HEK293 (cell line): Measurements from ENCODE around the gene CLCN2.

Experiments
- CTCF ChIA-PET: fragments of 350-600 bp; formaldehyde crosslinking; extraction: SDS; loops from one replicate; lab custom pipeline; 2021; ENCODE audit warnings: antibody characterized with exemption; lab: Yijun Ruan, JAX
- POLR2A ChIA-PET: fragments of 300-600 bp; formaldehyde crosslinking; extraction: SDS; loops from one replicate; lab custom pipeline; 2020; ENCODE audit warnings: antibody characterized with exemption, inconsistent platforms; lab: Yijun Ruan, JAX
- H3K27ac ChIP-seq: fragments of 200-500 bp; sonication (Bioruptor generic); 2 replicates; pipeline ENCODE4 v1.5.1; 2014; ENCODE audit warnings: low read depth, low read length, control low read depth, inconsistent platforms; ENCODE audit errors: extremely low read depth
- H3K36me3 ChIP-seq, 2 experiments: fragments of 200-500 bp in 1 of 2; sonication (Bioruptor generic) in 1 of 2; 1 replicate in 1 of 2; 2 replicates in 1 of 2; pipeline ENCODE4 v1.5.1; 2014 to 2017; ENCODE audit warnings: inconsistent platforms in 2 of 2, low read length in 2 of 2; ENCODE audit not compliant: control insufficient read depth in 2 of 2, insufficient read depth in 1 of 2
- H3K4me1 ChIP-seq: fragments of 200-500 bp; sonication (Bioruptor generic); 2 replicates; pipeline ENCODE4 v1.5.1; 2014; ENCODE audit warnings: mild to moderate bottlenecking, low read length, inconsistent platforms; ENCODE audit not compliant: control insufficient read depth, insufficient read depth
- H3K4me3 ChIP-seq: 2 replicates; pipeline ENCODE4 v1.5.1; 2011; ENCODE audit warnings: low read depth, mild to moderate bottlenecking, control low read depth, low read length, moderate library complexity
- H3K9me3 ChIP-seq: fragments of 200-500 bp; sonication (Bioruptor generic); 2 replicates; pipeline ENCODE4 v1.5.1; 2014; ENCODE audit warnings: low read depth, low read length, inconsistent platforms; ENCODE audit not compliant: control insufficient read depth, insufficient read depth
- HOXC10 ChIP-seq: sonication (generic); formaldehyde crosslinking; IDR thresholded peaks from 2 replicates; pipeline ENCODE4 v1.8.1; 2023; ENCODE audit warnings: mild to moderate bottlenecking, missing genetic modification reagents
- OSR2 ChIP-seq: fragments of 450-650 bp; formaldehyde crosslinking; IDR thresholded peaks from 2 replicates; pipeline ENCODE4 v1.5.1; 2016; ENCODE audit warnings: missing biosample characterization, missing genetic modification characterization
- SCRT2 ChIP-seq: fragments of 450-650 bp; formaldehyde crosslinking; IDR thresholded peaks from 2 replicates; pipeline ENCODE4 v1.5.1; 2016; ENCODE audit warnings: missing biosample characterization, missing genetic modification characterization
- ZBTB21 ChIP-seq: fragments of 450-650 bp; formaldehyde crosslinking; IDR thresholded peaks from 2 replicates; pipeline ENCODE4 v1.5.1; 2017; ENCODE audit warnings: missing biosample characterization, missing genetic modification characterization
- ZBTB8A ChIP-seq: fragments of 450-650 bp; formaldehyde crosslinking; IDR thresholded peaks from 2 replicates; pipeline ENCODE4 v1.5.1; 2016; ENCODE audit warnings: missing biosample characterization, missing genetic modification characterization
- ZEB2 ChIP-seq: fragments of 450-650 bp; formaldehyde crosslinking; IDR thresholded peaks from 2 replicates; pipeline ENCODE4 v1.5.1; 2016; ENCODE audit warnings: missing biosample characterization, missing genetic modification characterization
- ZNF132 ChIP-seq: fragments of 450-650 bp; formaldehyde crosslinking; IDR thresholded peaks from 2 replicates; pipeline ENCODE4 v1.5.1; 2017; ENCODE audit warnings: missing biosample characterization, missing genetic modification characterization, borderline replicate concordance
- ZNF16 ChIP-seq: fragments of 450-650 bp; formaldehyde crosslinking; IDR thresholded peaks from 2 replicates; pipeline ENCODE4 v1.5.1; 2016; ENCODE audit warnings: low read depth, missing biosample characterization, missing genetic modification characterization
- ZNF174 ChIP-seq: fragments of 450-650 bp; formaldehyde crosslinking; IDR thresholded peaks from 2 replicates; pipeline ENCODE4 v1.5.0; 2017; ENCODE audit warnings: missing biosample characterization, mild to moderate bottlenecking, missing genetic modification characterization
- ZNF19 ChIP-seq: fragments of 450-650 bp; formaldehyde crosslinking; IDR thresholded peaks from 2 replicates; pipeline ENCODE4; 2016; ENCODE audit warnings: missing biosample characterization, missing genetic modification characterization, low read depth
- ZNF211 ChIP-seq: fragments of 450-650 bp; formaldehyde crosslinking; IDR thresholded peaks from 2 replicates; pipeline ENCODE4 v1.5.1; 2016; ENCODE audit warnings: low read depth, missing biosample characterization, missing genetic modification characterization
- ZNF24 ChIP-seq: fragments of 450-650 bp; formaldehyde crosslinking; IDR thresholded peaks from 2 replicates; pipeline ENCODE4 v1.5.1; 2016; ENCODE audit warnings: missing biosample characterization, missing genetic modification characterization
- ZNF433 ChIP-seq: fragments of 450-650 bp; formaldehyde crosslinking; IDR thresholded peaks from 2 replicates; pipeline ENCODE4 v1.5.1; 2016; ENCODE audit warnings: missing biosample characterization, missing genetic modification characterization, low read depth
- ZNF629 ChIP-seq: fragments of 450-650 bp; formaldehyde crosslinking; IDR thresholded peaks from 2 replicates; pipeline ENCODE4 v1.5.1; 2017; ENCODE audit warnings: missing biosample characterization, missing genetic modification characterization
- ZNF777 ChIP-seq: fragments of 450-650 bp; formaldehyde crosslinking; IDR thresholded peaks from 2 replicates; pipeline ENCODE4 v1.5.1; 2017; ENCODE audit warnings: missing biosample characterization, missing genetic modification characterization, borderline replicate concordance
- TF ChIP-seq, protein P1 (sequence below): fragments of 450-650 bp; formaldehyde crosslinking; IDR thresholded peaks from 2 replicates; pipeline ENCODE4 v1.5.1; 2016; ENCODE audit warnings: missing biosample characterization, missing genetic modification characterization, borderline replicate concordance
- TF ChIP-seq, protein P2 (sequence below): fragments of 450-650 bp; formaldehyde crosslinking; IDR thresholded peaks from 2 replicates; pipeline ENCODE4 v1.5.1; 2017; ENCODE audit warnings: missing biosample characterization, missing genetic modification characterization
- TF ChIP-seq, protein P3 (sequence below): fragments of 450-650 bp; formaldehyde crosslinking; IDR thresholded peaks from 2 replicates; pipeline ENCODE4 v1.5.1; 2016; ENCODE audit warnings: missing biosample characterization, missing genetic modification characterization, borderline replicate concordance
- TF ChIP-seq, protein P4 (sequence below): fragments of 450-650 bp; formaldehyde crosslinking; IDR thresholded peaks from 2 replicates; pipeline ENCODE4 v1.5.1; 2016; ENCODE audit warnings: missing biosample characterization, missing genetic modification characterization, low read depth
- TF ChIP-seq, protein P5 (sequence below): fragments of 450-650 bp; formaldehyde crosslinking; IDR thresholded peaks from 2 replicates; pipeline ENCODE4 v1.5.1; 2016; ENCODE audit warnings: missing biosample characterization, missing genetic modification characterization
- TF ChIP-seq, protein P6 (sequence below): fragments of 450-650 bp; formaldehyde crosslinking; IDR thresholded peaks from 2 replicates; pipeline ENCODE4 v1.5.1; 2016; ENCODE audit warnings: missing biosample characterization, missing genetic modification characterization
- TF ChIP-seq, protein P7 (sequence below): fragments of 450-650 bp; formaldehyde crosslinking; IDR thresholded peaks from 2 replicates; pipeline ENCODE4; 2016; ENCODE audit warnings: missing biosample characterization, missing genetic modification characterization

CLCN2 gene

DNA sequence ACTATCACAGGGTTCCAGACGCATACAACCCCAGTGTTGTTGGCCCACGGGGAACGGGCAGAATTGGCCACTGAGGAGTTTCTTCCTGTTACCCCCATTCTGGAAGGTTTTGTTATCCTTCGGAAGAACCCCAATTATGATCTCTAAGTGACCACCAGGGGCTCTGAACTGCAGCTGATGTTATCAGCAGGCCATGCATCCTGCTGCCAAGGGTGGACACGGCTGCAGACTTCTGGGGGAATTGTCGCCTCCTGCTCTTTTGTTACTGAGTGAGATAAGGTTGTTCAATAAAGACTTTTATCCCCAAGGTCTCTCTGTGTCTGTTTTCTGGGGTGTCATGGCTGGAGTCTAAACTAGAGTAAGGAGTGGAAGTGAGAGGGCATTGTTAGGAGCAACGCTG, 52.7 kb downstream of the CLCN2 start:
- Histone ChIP-seq H3K9me3 (no peaks in the 10 kb centered on the region), H3K4me3 (no peak overlapping the region), H3K27ac (no peak overlapping the region), H3K4me1 (no peaks in the 10 kb centered on the region), H3K36me3 (peaks cover 0 to 59% of the 10 kb centered on the region in 2 experiments; a peak in 2 of 3 replicates)
- ChIA-PET POLR2A (no interaction called here), CTCF (interaction anchor here (0.6 kb wide), 1 partner anchor 13 kb away, joined by 3 read pairs; no protein-coding TSS in a partner anchor)
- TF ChIP-seq, protein P1, sequence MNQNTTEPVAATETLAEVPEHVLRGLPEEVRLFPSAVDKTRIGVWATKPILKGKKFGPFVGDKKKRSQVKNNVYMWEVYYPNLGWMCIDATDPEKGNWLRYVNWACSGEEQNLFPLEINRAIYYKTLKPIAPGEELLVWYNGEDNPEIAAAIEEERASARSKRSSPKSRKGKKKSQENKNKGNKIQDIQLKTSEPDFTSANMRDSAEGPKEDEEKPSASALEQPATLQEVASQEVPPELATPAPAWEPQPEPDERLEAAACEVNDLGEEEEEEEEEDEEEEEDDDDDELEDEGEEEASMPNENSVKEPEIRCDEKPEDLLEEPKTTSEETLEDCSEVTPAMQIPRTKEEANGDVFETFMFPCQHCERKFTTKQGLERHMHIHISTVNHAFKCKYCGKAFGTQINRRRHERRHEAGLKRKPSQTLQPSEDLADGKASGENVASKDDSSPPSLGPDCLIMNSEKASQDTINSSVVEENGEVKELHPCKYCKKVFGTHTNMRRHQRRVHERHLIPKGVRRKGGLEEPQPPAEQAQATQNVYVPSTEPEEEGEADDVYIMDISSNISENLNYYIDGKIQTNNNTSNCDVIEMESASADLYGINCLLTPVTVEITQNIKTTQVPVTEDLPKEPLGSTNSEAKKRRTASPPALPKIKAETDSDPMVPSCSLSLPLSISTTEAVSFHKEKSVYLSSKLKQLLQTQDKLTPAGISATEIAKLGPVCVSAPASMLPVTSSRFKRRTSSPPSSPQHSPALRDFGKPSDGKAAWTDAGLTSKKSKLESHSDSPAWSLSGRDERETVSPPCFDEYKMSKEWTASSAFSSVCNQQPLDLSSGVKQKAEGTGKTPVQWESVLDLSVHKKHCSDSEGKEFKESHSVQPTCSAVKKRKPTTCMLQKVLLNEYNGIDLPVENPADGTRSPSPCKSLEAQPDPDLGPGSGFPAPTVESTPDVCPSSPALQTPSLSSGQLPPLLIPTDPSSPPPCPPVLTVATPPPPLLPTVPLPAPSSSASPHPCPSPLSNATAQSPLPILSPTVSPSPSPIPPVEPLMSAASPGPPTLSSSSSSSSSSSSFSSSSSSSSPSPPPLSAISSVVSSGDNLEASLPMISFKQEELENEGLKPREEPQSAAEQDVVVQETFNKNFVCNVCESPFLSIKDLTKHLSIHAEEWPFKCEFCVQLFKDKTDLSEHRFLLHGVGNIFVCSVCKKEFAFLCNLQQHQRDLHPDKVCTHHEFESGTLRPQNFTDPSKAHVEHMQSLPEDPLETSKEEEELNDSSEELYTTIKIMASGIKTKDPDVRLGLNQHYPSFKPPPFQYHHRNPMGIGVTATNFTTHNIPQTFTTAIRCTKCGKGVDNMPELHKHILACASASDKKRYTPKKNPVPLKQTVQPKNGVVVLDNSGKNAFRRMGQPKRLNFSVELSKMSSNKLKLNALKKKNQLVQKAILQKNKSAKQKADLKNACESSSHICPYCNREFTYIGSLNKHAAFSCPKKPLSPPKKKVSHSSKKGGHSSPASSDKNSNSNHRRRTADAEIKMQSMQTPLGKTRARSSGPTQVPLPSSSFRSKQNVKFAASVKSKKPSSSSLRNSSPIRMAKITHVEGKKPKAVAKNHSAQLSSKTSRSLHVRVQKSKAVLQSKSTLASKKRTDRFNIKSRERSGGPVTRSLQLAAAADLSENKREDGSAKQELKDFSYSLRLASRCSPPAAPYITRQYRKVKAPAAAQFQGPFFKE, result no peak
- TF ChIP-seq ZNF16 (tag by site-specific recombination) (no peak), ZNF19 (no peak), ZNF132 (tag by site-specific recombination) (no peak)
- TF ChIP-seq, protein P2, sequence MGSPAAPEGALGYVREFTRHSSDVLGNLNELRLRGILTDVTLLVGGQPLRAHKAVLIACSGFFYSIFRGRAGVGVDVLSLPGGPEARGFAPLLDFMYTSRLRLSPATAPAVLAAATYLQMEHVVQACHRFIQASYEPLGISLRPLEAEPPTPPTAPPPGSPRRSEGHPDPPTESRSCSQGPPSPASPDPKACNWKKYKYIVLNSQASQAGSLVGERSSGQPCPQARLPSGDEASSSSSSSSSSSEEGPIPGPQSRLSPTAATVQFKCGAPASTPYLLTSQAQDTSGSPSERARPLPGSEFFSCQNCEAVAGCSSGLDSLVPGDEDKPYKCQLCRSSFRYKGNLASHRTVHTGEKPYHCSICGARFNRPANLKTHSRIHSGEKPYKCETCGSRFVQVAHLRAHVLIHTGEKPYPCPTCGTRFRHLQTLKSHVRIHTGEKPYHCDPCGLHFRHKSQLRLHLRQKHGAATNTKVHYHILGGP (tag by site-specific recombination), result no peak
- TF ChIP-seq, protein P3, sequence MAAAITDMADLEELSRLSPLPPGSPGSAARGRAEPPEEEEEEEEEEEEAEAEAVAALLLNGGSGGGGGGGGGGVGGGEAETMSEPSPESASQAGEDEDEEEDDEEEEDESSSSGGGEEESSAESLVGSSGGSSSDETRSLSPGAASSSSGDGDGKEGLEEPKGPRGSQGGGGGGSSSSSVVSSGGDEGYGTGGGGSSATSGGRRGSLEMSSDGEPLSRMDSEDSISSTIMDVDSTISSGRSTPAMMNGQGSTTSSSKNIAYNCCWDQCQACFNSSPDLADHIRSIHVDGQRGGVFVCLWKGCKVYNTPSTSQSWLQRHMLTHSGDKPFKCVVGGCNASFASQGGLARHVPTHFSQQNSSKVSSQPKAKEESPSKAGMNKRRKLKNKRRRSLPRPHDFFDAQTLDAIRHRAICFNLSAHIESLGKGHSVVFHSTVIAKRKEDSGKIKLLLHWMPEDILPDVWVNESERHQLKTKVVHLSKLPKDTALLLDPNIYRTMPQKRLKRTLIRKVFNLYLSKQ, result no peak

DNA sequence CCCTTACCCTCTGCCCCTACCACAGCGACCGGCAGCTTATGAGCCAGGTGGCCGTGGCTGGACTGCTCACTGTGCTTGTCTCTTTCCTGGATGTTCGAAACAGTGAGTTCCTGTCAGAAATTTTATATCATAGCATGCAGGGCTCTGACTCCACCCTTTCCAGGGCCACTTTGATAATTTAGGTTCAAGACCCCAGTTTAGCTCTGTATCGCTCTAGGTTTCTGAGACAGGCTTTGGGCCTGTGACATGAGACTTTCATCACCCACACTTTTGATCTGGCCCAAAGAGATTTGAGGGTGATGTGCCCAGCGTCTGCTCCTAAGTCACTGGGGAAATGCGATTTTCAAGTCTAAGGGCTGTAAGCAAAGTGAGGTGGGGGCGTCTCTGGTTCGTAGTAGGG, 53.5 kb downstream of the CLCN2 start:
- POLR2A ChIA-PET, result no interaction called here
- H3K36me3 ChIP-seq, result peaks cover 0 to 67% of the 10 kb centered on the region in 2 experiments; a peak in 2 of 3 replicates
- CTCF ChIA-PET, result no interaction called here
- H3K4me1 ChIP-seq, result no peaks in the 10 kb centered on the region
- no peaks in the 10 kb centered on the region for H3K9me3 ChIP-seq
- H3K4me3 ChIP-seq, result no peak overlapping the region
- no peak overlapping the region for H3K27ac ChIP-seq
- TF ChIP-seq SCRT2 (tag by site-specific recombination), result no peak
- TF ChIP-seq ZNF211 (tag by site-specific recombination), result no peak
- TF ChIP-seq, protein P4, sequence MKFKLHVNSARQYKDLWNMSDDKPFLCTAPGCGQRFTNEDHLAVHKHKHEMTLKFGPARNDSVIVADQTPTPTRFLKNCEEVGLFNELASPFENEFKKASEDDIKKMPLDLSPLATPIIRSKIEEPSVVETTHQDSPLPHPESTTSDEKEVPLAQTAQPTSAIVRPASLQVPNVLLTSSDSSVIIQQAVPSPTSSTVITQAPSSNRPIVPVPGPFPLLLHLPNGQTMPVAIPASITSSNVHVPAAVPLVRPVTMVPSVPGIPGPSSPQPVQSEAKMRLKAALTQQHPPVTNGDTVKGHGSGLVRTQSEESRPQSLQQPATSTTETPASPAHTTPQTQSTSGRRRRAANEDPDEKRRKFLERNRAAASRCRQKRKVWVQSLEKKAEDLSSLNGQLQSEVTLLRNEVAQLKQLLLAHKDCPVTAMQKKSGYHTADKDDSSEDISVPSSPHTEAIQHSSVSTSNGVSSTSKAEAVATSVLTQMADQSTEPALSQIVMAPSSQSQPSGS (tag by site-specific recombination), result no peak
- no peak for TF ChIP-seq ZBTB8A (tag by site-specific recombination)
- no peak for TF ChIP-seq ZNF433 (tag by site-specific recombination)
- no peak for TF ChIP-seq ZNF777 (tag by site-specific recombination)
- no peak for TF ChIP-seq OSR2 (tag by site-specific recombination)
- TF ChIP-seq, protein P5, sequence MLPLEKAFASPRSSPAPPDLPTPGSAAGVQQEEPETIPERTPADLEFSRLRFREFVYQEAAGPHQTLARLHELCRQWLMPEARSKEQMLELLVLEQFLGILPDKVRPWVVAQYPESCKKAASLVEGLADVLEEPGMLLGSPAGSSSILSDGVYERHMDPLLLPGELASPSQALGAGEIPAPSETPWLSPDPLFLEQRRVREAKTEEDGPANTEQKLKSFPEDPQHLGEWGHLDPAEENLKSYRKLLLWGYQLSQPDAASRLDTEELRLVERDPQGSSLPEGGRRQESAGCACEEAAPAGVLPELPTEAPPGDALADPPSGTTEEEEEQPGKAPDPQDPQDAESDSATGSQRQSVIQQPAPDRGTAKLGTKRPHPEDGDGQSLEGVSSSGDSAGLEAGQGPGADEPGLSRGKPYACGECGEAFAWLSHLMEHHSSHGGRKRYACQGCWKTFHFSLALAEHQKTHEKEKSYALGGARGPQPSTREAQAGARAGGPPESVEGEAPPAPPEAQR (tag by site-specific recombination), result no peak
- no peak for TF ChIP-seq ZNF174 (tag by site-specific recombination)
- no peak for TF ChIP-seq ZNF24 (tag by site-specific recombination)
- TF ChIP-seq, protein P6, sequence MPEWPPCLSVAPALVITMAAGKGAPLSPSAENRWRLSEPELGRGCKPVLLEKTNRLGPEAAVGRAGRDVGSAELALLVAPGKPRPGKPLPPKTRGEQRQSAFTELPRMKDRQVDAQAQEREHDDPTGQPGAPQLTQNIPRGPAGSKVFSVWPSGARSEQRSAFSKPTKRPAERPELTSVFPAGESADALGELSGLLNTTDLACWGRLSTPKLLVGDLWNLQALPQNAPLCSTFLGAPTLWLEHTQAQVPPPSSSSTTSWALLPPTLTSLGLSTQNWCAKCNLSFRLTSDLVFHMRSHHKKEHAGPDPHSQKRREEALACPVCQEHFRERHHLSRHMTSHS (tag by site-specific recombination), result no peak
- TF ChIP-seq, protein P7, sequence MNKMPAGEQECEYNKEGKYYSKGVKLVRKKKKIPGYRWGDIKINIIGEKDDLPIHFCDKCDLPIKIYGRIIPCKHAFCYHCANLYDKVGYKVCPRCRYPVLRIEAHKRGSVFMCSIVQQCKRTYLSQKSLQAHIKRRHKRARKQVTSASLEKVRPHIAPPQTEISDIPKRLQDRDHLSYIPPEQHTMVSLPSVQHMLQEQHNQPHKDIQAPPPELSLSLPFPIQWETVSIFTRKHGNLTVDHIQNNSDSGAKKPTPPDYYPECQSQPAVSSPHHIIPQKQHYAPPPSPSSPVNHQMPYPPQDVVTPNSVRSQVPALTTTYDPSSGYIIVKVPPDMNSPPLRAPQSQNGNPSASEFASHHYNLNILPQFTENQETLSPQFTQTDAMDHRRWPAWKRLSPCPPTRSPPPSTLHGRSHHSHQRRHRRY (tag by site-specific recombination), result no peak
- TF ChIP-seq HOXC10, result no peak
- TF ChIP-seq ZBTB21 (tag by site-specific recombination), result no peak
- no peak for TF ChIP-seq ZEB2 (tag by site-specific recombination)
- TF ChIP-seq ZNF629 (tag by site-specific recombination), result no peak
